Left lobe of liver (tissue), 2 donors: Measurements from ENCODE around the gene RNF115. TPM values are rescaled to one million over a fixed set of nuclear protein-coding genes. Genes with fewer than 3 reads are reported as not detected.

Source experiments
- ATAC-seq: fragments of 200-7000 bp; cut with Tn5 transposase; one replicate; pipeline ENCODE4 v1.9.1; 2020; ENCODE audit warnings: mild to moderate bottlenecking, moderate library complexity
- DNase-seq: peaks from one replicate; pipeline ENCODE4 v3.0.0-alpha.2; 2020; ENCODE audit warnings: low spot score
- total RNA-seq: library from RNA; stranded (reverse); gene quantifications from one replicate; pipeline ENCODE4 v1.2.1, GENCODE V29; 2021
- donor health status: DM: no; HTN: no; CAD: no; lungs with moderate emphysema.
- donor health status: DM: no; HTN: yes; CAD: no.

RNF115 gene
- total RNA-seq, 1 donor from 2014 or later = 4.9 TPM

DNA sequence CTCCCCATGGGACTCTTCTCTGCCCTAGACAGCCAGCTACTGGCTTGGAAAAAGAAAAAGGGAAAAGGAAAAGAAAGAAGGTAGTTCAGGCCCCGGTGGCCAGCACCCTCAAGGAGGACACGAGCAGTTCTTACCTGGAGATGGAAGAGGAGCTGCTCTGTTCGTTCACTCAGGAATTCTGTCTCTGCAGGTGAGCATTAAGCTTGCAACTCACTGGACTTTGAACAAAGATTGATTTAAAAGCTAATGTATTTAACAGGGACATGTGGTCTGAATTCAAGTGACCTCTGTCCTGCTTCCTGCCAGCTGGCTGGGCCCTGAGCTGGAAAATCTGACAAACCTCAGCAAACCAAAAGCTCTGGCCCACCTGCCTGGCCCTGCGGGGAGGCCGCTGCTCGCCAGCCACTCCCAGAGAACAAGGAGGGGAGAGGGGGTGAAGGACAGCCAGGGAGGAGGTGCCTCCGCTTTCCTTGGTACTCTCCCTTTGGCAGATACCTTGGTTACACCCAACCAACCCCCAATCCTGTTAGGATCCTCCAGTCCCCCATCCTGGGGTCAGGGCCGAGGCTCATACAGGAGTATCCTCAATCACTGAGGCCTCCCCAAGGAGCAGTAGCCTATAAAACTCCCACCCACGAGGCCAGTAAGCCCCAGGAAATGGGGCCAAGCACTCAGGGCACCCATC lies 116.6 kb downstream of the RNF115 start, which contains the start of gene PDZK1:
TSS of gene PDZK1 (minus strand) at position 186 of the 685 bp plus-strand sequence. CDS start 19,347 bp downstream, outside the sequence.
- ATAC-seq (peak; percentile 83), DNase-seq (peak; percentile 92)

DNA sequence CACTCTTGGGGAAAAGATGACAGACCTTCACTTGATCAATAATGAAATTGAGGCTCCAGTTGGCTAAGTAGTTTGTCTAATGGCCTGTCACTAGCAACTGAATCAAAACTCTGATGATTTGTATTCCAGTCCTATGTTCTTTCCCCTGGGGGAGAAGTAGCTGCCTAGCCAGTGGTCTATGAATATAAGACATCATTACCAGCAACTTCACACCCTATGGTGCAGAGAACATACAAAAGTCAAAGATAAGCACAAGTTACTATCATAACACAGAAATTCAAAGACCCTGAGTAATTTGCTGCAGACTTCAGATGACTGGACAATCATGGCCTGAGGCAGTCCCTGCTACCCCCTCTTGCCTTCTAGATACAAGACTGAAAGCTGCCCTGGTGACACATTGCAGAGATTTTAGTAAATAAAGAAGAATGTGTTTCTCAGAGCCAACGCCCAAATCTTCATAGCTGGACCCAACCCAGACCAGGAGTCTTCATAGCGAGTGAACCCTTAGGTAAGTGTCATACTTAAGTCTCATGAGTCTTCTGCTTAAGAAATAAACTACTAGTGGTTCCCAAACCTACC lies 117.7 kb downstream of the RNF115 start:
- DNase-seq (no peak), ATAC-seq (no peak)

DNA sequence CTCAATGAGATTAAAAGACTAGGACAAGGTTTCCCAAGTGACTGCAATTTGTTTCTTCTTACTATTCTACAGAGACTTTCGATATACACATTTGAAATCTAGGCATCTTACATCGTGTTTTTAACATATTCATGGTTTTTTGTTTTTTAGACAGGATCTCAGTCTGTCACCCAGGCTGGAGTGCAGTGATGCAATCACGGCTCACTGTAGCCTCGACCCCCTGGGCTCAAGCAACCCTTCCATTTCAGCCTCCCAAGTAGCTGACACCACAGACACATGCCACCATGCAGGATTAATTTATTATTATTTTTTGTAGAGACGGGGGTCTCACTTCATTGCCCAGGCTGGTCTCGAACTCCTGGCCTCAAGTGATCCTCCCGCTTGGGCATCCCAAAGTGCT lies 118.3 kb downstream of the RNF115 start:
- DNase-seq (no peak), ATAC-seq (no peak)

DNA sequence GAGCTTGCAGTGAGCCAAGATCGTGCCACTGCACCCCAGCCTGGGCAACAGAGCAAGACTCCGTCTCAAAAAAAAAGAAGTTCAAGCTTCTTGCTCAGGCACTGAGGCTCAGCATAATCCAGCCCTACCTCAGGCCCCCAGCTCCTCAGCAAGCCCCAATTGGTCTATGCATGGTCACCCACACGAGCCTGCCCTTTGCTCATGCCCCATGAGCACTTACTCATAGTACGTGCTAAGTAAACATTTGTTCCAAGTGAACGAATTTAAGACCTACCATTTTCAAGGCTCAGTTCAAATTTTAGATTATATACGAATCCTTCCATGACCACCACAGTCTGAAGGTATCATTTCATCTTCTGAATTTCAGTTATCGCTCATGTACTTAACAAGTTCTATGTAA lies 121.1 kb downstream of the RNF115 start:
- ATAC-seq = no peak
- DNase-seq = no peak

DNA sequence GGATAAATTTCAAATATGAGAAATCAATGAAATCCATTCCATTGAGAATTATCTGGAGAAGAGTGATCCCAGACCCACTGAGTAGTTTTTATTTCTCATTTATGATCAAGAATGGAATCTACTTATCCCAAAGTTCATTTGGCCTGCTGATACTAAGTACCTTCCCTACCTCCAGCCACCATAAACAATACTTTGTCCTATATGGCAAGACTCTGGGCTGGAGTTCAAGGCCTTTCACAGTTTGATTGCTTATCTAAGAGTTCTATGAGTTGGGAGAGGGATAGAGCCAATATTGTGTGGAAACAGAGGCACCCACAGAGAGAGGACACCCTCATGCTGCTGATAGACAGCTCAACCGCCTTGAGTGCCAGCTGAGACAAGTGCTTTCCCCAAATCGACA lies 121.8 kb downstream of the RNF115 start:
- no peak for ATAC-seq

DNA sequence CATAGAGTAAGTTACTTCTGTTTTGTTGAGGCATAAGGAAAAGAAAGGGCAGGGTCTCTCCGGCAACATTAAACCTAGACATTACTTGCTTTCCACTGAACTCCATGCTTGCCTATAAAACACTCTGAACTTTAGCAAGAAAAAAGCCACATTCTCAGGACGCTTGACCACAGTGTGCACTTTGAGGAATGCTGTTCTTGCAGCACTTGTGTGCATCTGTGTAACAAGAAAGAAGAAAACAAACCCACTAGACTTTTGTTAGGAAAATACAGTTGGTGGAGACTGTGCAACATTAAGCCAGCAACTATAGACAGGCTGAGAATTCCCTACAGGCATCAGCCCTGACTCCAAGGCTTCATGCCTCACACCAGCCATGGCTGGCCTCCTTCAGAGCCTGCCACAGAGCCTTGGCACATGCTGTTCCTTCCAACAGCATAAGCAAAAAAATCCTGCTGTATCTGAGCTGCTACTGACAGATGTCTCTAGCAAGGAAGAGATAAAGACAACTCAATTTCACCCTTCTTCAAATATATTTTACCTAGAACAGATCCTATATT lies 122.5 kb downstream of the RNF115 start:
- DNase-seq (no peak), ATAC-seq (peak; percentile 10)

More for the DNA sequence above, 121.8 kb downstream of the RNF115 start:
- no peak for DNase-seq

DNA sequence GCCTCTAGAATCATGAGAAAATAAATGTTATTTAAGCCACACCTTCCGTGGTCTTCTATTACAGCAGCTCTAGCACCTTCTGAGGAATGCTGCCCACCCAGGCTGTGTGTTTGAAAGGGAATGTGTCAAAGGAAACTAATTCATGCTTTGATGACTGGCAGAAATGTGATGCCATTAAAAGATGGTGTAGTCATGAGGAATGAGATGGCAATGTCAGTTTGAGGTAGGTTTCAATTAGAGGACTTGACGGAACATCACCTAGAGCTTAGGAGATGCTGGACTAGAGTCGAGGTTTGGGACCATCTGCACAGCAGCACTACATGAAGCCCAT lies 127.3 kb downstream of the RNF115 start:
- DNase-seq (no peak), ATAC-seq (no peak)

DNA sequence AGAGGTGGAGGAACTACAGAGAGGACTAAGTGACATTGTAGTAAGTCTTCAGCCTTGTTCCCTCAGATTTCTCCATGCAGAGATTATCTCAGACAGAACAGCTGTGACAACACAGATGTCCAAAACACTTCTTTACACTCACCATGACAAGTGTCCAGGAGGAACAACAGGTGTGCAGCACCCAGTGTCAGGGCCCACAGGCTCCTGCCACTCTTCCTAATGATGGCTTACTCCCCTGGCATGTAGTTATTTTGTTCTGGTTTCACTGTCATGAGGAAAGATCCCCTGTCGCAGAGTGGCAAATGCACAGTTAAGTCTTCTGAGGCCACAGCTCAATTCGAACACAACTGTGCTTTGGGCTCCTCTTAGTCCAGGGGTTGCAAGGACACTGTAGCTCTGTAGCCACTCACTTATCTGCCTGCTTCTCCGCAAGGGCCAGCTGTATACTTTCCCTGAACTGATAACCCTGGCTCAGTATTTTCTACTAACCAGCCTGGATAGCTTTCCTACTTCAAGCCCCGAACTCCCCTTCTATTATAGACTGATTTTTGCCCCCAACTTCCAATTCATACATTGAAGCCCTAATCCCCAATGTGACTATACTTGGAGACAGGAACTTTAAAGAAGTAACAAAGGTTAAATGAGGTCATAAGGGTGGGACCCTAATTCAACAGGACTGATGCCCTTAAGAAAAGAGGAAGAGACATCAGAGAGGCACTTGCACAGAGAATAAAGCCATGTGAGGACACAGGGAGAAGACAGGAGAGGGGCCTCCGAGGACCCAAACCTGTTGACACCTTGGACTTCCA lies 127.9 kb downstream of the RNF115 start:
- no peak for DNase-seq
- ATAC-seq = no peak

DNA sequence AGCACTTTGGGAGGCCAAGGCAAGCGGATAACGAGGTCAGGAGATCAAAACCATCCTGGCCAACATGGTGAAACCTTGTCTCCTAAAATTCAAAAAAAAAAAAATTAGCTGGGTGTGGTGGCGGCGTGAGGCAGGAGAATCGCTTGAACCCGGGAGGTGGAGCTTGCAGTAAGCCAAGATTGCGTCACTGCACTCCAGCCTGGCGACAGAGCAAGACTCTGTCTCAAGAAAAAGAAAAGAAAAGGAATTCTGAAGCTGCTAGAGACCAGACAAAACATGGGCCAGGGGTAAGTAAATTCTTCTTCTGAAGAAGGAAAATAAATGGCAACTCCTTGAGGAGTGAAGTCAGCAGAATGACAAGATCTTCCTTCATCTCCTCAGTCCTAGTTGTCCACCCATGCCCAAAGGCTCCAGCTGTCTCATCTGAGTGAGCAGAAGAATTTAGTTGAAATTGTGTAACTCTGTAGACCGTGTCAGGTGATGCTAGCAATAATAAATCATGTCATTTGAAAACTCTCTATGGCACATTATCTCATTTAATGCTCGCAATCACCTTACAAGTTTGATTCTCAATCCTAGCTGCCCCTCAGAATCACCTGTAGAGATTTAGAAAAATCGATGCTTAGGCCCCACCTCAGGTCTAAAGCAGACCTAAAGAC lies 131.0 kb downstream of the RNF115 start:
- DNase-seq (no peak), ATAC-seq (peak; percentile 9)

DNA sequence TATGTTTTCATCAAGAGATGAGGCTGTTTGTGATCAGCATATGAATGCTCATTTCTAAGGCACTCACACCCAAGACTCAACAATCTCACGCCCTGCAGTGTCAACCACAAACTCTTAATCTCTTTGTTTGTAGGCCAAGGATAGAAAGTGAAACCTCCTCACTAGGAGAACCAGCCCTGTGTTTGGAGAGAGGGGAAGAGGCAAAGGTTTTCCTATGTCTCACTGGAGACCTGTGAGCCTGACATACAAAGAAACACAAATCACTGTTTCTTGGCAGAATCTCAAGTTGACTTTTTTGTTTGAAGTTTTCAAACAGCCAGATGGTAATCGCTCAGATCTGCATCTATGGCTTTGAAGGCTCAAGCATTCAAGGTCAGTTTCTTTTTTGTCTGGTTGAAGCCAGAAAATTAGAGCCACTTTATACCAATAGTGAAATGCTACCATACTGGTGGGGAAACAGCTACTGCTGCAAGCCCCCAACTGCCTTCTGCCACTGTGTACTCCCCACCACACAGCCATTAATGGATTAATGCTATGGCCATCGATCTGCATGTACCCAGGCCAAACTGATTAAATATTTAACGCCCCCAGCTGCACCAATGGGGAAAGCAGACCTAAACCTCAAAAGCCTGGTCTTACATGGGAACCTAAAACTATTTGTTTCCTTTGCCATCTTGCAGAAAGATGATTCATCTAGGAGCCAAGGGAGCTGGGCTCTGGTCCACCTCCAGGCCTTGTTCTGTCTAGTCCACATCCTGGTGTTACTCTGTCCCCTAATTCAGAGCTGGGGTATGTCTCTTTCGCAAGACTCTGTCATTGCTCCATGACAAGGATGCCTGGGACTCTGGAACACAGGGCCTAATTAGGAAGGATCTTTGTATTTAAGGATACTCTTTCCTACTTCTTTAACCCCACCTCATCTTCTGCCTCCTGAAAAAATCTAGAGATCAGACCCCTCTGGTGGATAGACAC lies 133.0 kb downstream of the RNF115 start:
- peak; percentile 71 for ATAC-seq
- DNase-seq = no peak

DNA sequence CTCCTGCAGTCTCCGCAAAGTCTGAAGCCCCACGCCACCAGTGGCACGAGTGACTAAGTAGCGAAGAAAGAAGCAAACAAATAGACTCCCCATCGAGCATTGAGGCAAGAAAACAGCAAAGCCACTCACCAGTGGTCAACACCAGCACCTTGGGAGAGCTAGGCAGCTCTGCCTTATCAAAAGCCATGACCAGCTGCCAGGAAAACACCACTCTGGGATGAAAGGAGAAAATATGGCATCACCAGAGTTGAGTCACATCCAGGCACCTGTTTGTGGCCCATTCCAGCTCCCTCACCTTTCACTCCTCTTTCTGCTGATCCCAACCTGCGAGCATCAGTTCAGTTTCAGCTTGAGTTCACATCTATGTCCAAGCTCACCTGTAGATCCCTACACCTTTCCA lies 134.0 kb downstream of the RNF115 start:
- DNase-seq = no peak
- no peak for ATAC-seq

DNA sequence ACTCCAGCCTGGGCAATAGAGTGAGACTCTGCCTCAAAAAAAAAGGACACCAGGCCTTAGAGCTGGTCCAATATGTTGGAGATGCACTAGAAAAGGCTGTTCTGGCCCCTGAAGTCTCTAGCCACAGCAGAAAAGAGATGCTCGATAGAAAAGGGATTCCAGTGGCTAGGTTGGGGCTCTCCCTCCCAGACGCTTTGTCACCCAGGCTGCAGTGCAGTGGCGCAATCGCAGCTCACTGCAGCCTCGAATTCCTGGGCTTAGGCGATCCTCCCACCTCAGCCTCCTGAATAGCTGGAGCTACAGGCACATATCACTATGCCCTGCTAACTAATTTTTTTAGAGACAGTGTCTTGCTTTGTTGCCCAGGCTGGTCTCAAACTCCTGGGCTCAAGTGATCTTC lies 135.0 kb downstream of the RNF115 start:
- ATAC-seq = no peak
- DNase-seq = no peak

Other genes with a start within 250 kb of the RNF115 start
- gene GPR89A, start 216.1 kb downstream of the RNF115 start, total RNA-seq = 15.3 TPM
- gene PDZK1, start 116.7 kb downstream of the RNF115 start, total RNA-seq = 76.0 TPM
- gene CD160, start 104.6 kb downstream of the RNF115 start, total RNA-seq = not detected
- 7.4 TPM for gene POLR3C, start 105 bp upstream of the RNF115 start, total RNA-seq
- gene NUDT17, start 21.5 kb upstream of the RNF115 start, total RNA-seq = 0.63 TPM
- gene PIAS3, start 35.0 kb upstream of the RNF115 start, total RNA-seq = 6.2 TPM
- 2.4 TPM for gene ANKRD35, start 61.8 kb upstream of the RNF115 start, total RNA-seq
- 1.5 TPM for gene ITGA10, start 86.0 kb upstream of the RNF115 start, total RNA-seq
- gene PEX11B, start 94.6 kb upstream of the RNF115 start, total RNA-seq = 16.1 TPM
- gene RBM8A, start 103.4 kb upstream of the RNF115 start, total RNA-seq = 45.0 TPM
- gene LIX1L, start 133.9 kb upstream of the RNF115 start, total RNA-seq = 11.4 TPM
- gene ANKRD34A, start 140.5 kb upstream of the RNF115 start, total RNA-seq = 0.65 TPM
- gene POLR3GL, start 140.6 kb upstream of the RNF115 start, total RNA-seq = 14.2 TPM
- 66.5 TPM for gene TXNIP, start 172.5 kb upstream of the RNF115 start, total RNA-seq
- 110 TPM for gene HJV, start 197.6 kb upstream of the RNF115 start, total RNA-seq